GM18526 (cell line): Measurements from ENCODE around the gene CCR9.

ENCODE experiments used
- POLR2A ChIP-seq: IDR thresholded peaks from 3 replicates; pipeline ENCODE4 v1.6.1; 2011; ENCODE audit not compliant: insufficient read length; ENCODE audit errors: extremely low read depth

CCR9 gene

DNA sequence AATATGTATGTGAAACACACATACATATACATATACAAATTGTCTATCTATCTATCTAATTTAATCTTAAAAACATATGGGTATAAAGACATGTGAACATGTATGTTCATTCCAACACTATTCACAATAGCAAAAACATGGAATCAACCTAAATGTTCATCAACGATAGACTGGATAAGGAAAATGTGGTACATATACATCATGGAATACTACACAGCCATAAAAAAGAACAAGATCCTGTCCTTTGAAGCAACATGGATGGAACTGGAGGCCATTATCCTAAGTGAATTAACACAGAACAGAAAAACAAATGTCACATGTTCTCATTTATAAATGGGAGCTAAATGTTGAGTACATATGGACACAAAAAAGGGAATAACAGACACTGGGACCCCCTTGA is 5.8 kb downstream of the CCR9 start:
- no peak for TF ChIP-seq POLR2A

GRCh38 chr3:45894015-45894414 is 7.7 kb downstream of the CCR9 start:
- no peak for TF ChIP-seq POLR2A

- no peak for TF ChIP-seq POLR2A
Observed at GRCh38 chr3:45895686-45896468, 9.5 kb downstream of the CCR9 start.

GRCh38 chr3:45896956-45897355 is 10.6 kb downstream of the CCR9 start:
- TF ChIP-seq POLR2A = no peak

GRCh38 chr3:45904931-45905330 is 18.6 kb downstream of the CCR9 start:
- no peak for TF ChIP-seq POLR2A

DNA sequence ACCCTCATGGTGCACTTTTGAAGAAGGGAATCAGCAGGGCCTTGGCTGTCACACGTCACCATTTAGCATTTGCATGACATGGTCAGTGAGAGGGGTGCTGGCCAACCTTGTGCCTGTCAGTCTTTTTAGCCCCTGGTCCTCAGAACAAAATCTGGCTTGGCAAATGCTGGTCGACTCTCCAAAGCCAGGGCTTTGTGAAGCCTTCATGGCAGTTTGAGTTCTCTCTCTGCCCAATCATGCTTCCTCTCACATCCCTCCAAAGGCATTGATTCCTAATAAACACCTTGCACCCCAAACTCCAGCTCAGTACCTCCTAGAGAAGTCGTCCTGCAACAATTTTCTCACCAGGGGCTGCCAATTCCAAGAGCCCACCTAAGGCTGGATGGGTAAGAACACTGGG is 19.4 kb downstream of the CCR9 start:
- no peak for TF ChIP-seq POLR2A

GRCh38 chr3:45906681-45907407 is 20.5 kb downstream of the CCR9 start:
- no peak for TF ChIP-seq POLR2A

DNA sequence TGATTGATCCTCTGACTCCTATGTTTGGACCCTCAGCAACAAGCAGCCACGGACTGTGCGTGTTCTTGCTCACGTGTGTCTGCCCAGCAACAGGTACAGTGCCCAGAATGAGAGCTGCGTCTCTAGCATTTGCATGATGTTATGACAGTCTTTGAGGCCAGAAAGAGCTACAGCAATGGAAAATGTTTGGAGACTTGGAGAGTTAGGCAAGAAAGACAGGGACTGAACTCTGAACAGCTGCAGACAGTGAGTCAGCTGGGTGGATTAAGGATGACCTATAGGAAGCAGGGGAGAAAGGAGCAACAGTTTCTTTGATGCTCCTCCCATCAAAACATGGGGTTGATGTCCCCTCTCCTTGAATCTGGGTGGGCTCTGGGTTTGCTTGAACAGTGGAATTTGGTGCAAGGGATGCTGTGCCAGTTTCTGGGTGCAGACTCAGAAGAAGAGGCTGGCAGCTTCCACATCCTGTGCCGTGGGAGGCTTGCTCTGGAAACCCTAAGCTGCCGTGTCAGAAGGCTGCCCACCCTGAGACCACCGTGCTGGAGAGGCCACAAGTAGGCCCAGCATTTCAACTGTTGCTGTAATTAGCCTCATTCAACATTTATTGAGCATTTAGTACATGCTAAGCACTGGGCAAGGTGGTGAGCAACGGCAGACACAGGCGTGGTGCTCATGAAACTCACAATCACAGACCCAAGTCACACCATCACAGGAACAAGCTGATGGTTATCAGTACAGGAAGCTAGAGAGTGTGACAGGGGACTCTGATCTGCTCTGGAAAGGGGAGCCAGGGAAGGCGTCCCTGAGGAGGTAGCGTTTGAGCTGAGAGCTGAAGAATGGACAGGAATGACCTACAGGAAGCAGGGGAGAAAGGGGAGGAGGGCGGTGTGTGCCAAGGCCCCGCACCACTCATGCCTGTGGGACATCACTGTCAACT is 21.7 kb downstream of the CCR9 start:
- TF ChIP-seq POLR2A = no peak

GRCh38 chr3:45908761-45909160 is 22.4 kb downstream of the CCR9 start:
- no peak for TF ChIP-seq POLR2A

DNA sequence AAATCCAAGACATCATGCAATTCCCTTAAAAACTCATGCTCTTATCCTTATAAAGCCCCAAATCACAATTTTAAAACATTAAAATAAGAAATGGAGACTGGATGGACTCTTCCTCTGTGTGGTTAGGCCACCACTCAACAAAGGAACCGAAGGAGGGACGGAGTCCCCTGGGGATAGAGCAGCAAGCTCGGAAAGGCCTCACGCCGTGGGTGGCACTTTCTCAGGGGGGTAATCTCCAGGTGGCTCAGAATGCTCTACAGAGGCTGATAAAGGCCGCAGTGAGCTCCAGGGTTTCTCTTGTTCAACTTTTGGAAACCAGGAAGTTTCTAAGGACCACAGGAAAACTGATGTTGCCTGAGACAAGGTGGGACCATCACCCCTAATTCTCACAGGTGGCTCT is 23.2 kb downstream of the CCR9 start:
- TF ChIP-seq POLR2A = no peak

GRCh38 chr3:45910892-45911291 is 24.5 kb downstream of the CCR9 start:
- no peak for TF ChIP-seq POLR2A

- no peak for TF ChIP-seq POLR2A
Observed at GRCh38 chr3:45911511-45912226, 25.3 kb downstream of the CCR9 start.

- TF ChIP-seq POLR2A = no peak
Observed at GRCh38 chr3:45912435-45912834, 26.1 kb downstream of the CCR9 start.

DNA sequence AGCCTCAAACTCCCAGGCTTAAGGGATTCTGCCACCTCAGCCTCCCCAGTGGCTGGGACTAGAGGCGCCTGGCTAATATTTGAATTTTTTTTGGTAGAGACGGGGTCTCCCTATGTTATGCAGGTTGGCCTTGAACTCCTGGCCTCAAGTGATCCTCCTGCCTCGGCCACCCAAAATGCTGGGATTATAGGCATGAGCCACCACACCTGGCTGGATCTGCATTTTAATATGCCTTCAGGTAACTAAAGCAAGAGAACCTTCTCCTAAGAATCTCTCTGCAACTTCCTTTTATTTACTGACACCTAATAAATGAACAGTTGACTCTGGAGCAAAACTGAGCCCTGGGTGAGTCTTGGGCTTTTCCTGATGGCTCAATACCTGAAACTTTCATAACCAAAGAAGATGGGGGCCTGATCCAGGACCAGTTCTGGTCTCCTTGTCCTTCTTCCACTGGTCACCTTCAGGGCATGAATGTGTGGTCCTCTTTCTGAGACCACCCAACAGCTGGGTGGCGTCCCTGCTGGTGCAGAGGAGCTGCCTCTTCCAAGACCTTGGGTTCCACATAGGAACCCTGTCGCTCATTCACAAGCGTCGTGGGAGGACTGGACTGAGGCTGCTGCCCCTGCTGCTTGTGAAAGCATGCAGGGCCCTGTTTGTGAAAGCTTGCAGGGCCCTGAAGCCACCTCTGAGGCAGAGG is 28.2 kb downstream of the CCR9 start:
- no peak for TF ChIP-seq POLR2A

DNA sequence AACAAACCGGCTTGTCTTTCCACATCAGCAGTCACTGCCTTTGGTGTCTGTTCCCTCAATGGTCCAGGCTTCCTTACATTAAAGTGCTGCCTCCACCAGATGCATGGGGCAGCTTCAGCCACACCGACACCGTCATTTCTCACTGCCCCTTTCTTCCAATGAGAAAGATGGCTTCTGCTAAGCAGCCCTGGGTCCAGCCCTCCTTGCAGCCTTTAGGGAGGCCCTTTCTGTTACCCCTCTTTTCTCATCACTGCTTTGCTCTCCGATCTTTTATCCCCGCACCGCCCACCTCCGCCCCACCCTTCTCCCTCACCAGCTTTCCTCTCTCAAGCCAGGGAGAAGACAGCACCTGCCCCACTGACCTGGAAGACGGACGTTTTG is 28.7 kb downstream of the CCR9 start:
- TF ChIP-seq POLR2A = no peak
